Measurements from ENCODE around the gene ACBD4.

ACBD4 gene

DNA sequence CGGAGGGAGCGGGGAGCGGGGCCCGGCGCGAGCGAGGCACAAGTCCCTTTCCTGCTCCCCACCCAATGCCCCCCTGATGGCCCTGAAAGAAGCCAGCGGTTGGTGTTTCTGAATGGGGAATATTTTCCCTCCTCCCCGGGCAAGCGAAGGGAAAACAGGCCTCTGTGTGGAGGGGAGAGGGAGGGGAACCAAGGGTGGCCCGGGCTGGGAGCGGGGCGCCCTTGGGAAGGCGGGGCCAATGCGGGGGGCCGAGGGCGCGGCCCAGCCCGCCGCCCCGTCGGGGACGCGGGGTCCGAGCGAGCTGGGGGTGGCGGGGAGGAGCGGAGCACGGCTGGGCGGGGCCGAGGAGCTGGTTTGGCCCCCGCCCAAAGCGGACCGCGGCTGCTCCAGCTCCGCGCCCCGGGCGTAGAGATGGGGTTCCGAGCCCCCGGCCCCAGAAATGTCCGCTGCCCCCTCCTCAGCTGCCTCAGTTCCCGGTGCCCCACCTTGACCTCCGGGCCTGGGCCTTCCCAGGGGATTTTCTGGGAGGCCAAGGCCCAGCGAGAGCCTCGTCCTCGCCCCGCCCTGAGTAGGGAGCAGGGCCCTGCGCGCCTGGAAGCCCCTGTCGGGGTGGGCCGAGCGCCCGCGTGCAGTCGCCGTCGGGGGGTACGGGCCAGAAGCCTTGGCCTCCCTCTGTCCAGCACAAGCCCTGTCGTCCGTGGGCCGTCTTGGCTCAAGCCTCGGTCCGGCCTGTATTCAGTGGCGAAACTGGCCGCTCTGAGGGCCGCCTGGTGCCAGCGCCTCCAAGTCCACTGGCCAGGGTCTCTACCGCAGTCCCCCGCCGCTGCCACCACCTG lies 8.9 kb downstream of the ACBD4 start:
- TF ChIP-seq, protein P1, sequence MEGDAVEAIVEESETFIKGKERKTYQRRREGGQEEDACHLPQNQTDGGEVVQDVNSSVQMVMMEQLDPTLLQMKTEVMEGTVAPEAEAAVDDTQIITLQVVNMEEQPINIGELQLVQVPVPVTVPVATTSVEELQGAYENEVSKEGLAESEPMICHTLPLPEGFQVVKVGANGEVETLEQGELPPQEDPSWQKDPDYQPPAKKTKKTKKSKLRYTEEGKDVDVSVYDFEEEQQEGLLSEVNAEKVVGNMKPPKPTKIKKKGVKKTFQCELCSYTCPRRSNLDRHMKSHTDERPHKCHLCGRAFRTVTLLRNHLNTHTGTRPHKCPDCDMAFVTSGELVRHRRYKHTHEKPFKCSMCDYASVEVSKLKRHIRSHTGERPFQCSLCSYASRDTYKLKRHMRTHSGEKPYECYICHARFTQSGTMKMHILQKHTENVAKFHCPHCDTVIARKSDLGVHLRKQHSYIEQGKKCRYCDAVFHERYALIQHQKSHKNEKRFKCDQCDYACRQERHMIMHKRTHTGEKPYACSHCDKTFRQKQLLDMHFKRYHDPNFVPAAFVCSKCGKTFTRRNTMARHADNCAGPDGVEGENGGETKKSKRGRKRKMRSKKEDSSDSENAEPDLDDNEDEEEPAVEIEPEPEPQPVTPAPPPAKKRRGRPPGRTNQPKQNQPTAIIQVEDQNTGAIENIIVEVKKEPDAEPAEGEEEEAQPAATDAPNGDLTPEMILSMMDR (IDR thresholded peaks at IDR 0.05; ENCODE audit: insufficient read depth, low read length, poor library complexity, severe bottlenecking) = no peak
- no peak for DNase-seq (ENCODE audit: extremely low read depth, insufficient read length)
- Histone ChIP-seq H3K27me3 (replicated peaks; ENCODE audit: control insufficient read depth, insufficient read depth, low read length) (no peaks in the 10 kb centered on the region), H3K4me3 (replicated peaks; ENCODE audit: low read depth, low read length) (peak overlapping the region; percentile 50), H3K36me3 (ENCODE audit: control insufficient read depth, insufficient read depth, low read length) (no peaks in the 10 kb centered on the region)

DNA sequence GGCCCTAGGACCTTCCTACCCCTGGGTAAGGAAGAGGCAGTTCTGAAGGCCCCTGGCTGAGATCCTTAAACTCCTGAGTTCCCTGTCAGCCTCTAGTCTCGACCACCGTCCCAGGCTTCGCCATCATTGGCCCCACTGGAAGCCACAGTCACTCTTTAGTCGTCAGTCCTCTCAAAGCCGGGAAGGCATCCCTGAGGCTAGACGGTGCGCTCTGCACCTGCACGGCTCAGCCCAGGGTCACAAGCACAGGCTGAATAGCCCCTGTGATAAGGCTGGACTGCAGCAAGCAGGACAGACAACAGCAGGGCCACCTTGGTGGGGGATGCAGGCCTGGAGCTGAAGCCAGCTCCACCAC lies 9.5 kb downstream of the ACBD4 start:
- Histone ChIP-seq H3K4me3 (replicated peaks; ENCODE audit: low read depth, low read length) (no peak overlapping the region), H3K27me3 (replicated peaks; ENCODE audit: control insufficient read depth, insufficient read depth, low read length) (no peaks in the 10 kb centered on the region), H3K36me3 (ENCODE audit: control insufficient read depth, insufficient read depth, low read length) (no peaks in the 10 kb centered on the region; the same call in 1 of the 2 replicates)
- TF ChIP-seq, protein P1 (IDR thresholded peaks at IDR 0.05; ENCODE audit: insufficient read depth, low read length, poor library complexity, severe bottlenecking) = no peak
- no peak for DNase-seq (ENCODE audit: extremely low read depth, insufficient read length)

GRCh38 chr17:45146166-45146565 lies 10.7 kb downstream of the ACBD4 start:
- H3K27me3 ChIP-seq (replicated peaks; ENCODE audit: control insufficient read depth, insufficient read depth, low read length) = no peaks in the 10 kb centered on the region
- TF ChIP-seq, protein P1 (IDR thresholded peaks at IDR 0.05; ENCODE audit: insufficient read depth, low read length, poor library complexity, severe bottlenecking) = no peak
- no peak for DNase-seq (ENCODE audit: extremely low read depth, insufficient read length)
- H3K4me3 ChIP-seq (replicated peaks; ENCODE audit: low read depth, low read length) = no peak overlapping the region
- H3K36me3 ChIP-seq (ENCODE audit: control insufficient read depth, insufficient read depth, low read length) = no peaks in the 10 kb centered on the region; the same call in 1 of the 2 replicates

DNA sequence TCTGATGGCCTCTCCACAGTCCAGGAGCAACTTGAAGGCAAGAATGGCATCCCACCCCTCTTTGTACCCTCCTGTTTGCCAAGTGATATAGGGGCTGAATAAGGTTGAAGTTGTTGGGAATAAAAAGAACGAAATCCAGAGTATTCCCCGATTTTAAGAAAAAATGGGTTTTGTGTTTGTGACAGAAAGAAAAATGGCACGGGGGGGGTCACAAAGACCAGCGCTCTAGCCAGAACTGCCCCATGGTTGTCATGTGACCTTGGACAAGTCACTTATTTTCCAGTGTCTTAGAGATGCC lies 11.1 kb downstream of the ACBD4 start:
- Histone ChIP-seq H3K4me3 (replicated peaks; ENCODE audit: low read depth, low read length) (peak overlapping the region; percentile 73), H3K27me3 (replicated peaks; ENCODE audit: control insufficient read depth, insufficient read depth, low read length) (no peaks in the 10 kb centered on the region)

DNA sequence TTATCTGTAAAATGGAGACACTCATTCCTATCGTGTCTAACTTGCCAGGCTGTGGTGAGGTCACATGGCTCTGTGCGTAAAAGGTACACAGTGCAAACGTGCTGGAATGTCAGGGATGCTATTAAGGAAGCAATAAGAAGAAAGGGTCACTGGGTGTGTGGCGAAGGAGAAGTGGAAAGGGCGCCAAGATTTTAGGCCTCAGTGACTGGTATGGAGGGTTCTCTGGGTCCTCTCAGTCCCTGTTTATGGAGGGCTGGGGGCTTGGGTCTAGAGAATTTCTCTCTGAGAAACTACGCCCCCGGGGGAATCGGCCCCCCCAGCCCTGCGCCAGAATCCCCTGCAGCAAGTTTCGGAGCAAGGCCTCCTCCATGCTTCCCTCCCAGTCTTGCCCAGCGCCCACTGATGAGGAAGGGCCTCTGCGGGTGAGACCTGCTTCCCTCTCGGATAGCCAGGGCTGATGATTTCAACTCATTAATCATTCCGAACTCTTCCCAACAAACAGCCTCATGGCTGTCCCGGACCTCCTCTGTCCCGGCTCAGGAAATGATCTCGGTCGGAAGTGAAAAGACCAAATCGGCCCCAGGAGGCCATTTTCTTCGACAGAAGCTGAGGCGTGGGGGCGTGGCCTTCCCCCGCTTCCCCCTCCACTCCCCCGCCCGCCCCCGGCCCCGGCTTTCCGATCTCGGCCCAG lies 11.5 kb downstream of the ACBD4 start:
- Histone ChIP-seq H3K36me3 (ENCODE audit: control insufficient read depth, insufficient read depth, low read length) (no peaks in the 10 kb centered on the region; the same call in 1 of the 2 replicates), H3K27me3 (replicated peaks; ENCODE audit: control insufficient read depth, insufficient read depth, low read length) (no peaks in the 10 kb centered on the region), H3K4me3 (replicated peaks; ENCODE audit: low read depth, low read length) (peak overlapping the region; percentile 73)
- TF ChIP-seq, protein P1 (IDR thresholded peaks at IDR 0.05; ENCODE audit: insufficient read depth, low read length, poor library complexity, severe bottlenecking) = no peak
- DNase-seq (ENCODE audit: extremely low read depth, insufficient read length) = no peak

More for the DNA sequence above, 11.1 kb downstream of the ACBD4 start:
- TF ChIP-seq, protein P1 (IDR thresholded peaks at IDR 0.05; ENCODE audit: insufficient read depth, low read length, poor library complexity, severe bottlenecking) = no peak
- DNase-seq (ENCODE audit: extremely low read depth, insufficient read length) = no peak
- H3K36me3 ChIP-seq (ENCODE audit: control insufficient read depth, insufficient read depth, low read length) = no peaks in the 10 kb centered on the region; the same call in 1 of the 2 replicates
